GM12878 (cell line): ENCODE results near the gene KBTBD8. TPM values are rescaled to one million over a fixed set of nuclear protein-coding genes. Genes with fewer than 3 reads are reported as not detected.

Experiments used
- ATAC-seq: fragments of 200-7000 bp; cut with Tn5 transposase; 3 replicates; pipeline ENCODE4 v1.9.1; 2020; ENCODE audit warnings: mild to moderate bottlenecking, moderate library complexity
- Bru-seq: library from RNA; stranded (reverse); fragments of 400-500 nt; gene quantifications from one replicate; lab custom pipeline; 2021; lab: Mats Ljungman, UMichigan
- BruChase-seq, 2 experiments: library from RNA; stranded (reverse); fragments of 400-500 nt; gene quantifications; one replicate each; lab custom pipeline; 2021; lab: Mats Ljungman, UMichigan
- BruUV-seq: library from RNA; stranded (reverse); fragments of 400-500 nt; replicated peaks from 2 replicates; lab custom pipeline; 2021; lab: Mats Ljungman, UMichigan
- CTCF ChIA-PET: fragments of 300-600 bp; sonication (Branson Sonifier 250); formaldehyde crosslinking; extraction: SDS; loops from one replicate; lab custom pipeline; 2021; ENCODE audit warnings: inconsistent platforms; lab: Yijun Ruan, JAX
- POLR2A ChIA-PET: fragments of 350-600 bp; formaldehyde crosslinking; extraction: SDS; loops from one replicate; lab custom pipeline; 2021; ENCODE audit warnings: inconsistent platforms; lab: Charles Lee
- RAD21 ChIA-PET: fragments of 300-600 bp; sonication (Branson Sonifier 250); formaldehyde crosslinking; loops from one replicate; lab custom pipeline; 2023; ENCODE audit warnings: antibody characterized with exemption; ENCODE audit not compliant: unreplicated experiment; lab: Charles Lee
- SMC1A ChIA-PET: fragments of 300-600 bp; sonication (Branson Sonifier 250); formaldehyde crosslinking; loops from one replicate; lab custom pipeline; 2023; ENCODE audit not compliant: unreplicated experiment, uncharacterized antibody; lab: Charles Lee
- DNase-seq: peaks from one replicate; pipeline ENCODE4 v3.0.0-alpha.2; 2011; ENCODE audit warnings: low read depth, low spot score
- FAIRE-seq: peaks from 3 replicates; lab custom pipeline; 2011; peaks lifted over from hg19 to GRCh38; lab: Jason Lieb, UNC
- H2AFZ ChIP-seq: 2 replicates; pipeline ENCODE4 v1.6.0; 2011; ENCODE audit warnings: low read depth, low read length, control low read depth; ENCODE audit not compliant: control insufficient read depth
- H3K27ac ChIP-seq: 2 replicates; pipeline ENCODE4 v1.5.1; 2011; ENCODE audit warnings: control low read depth; ENCODE audit not compliant: control insufficient read depth, insufficient read depth
- H3K27me3 ChIP-seq, 2 experiments: replicated peaks in 1 of 2; 2 replicates each; pipeline versions ENCODE4 v1.6.0 to v1.6.1; 2011; ENCODE audit warnings: low read length in 1 of 2; ENCODE audit not compliant: control insufficient read depth in 2 of 2, insufficient read depth in 2 of 2
- H3K36me3 ChIP-seq, 2 experiments: 2 replicates each; pipeline ENCODE4 v1.5.1; 2011; ENCODE audit warnings: low read length in 1 of 2; ENCODE audit not compliant: control insufficient read depth in 2 of 2, insufficient read depth in 2 of 2
- H3K4me1 ChIP-seq: 2 replicates; pipeline ENCODE4 v1.6.1; 2011; ENCODE audit warnings: mild to moderate bottlenecking, low read length, moderate library complexity, mixed read lengths; ENCODE audit not compliant: control insufficient read depth, insufficient read depth
- H3K4me2 ChIP-seq: 2 replicates; pipeline ENCODE4 v1.6.0; 2011; ENCODE audit warnings: control low read depth; ENCODE audit not compliant: control insufficient read depth, insufficient read depth
- H3K4me3 ChIP-seq: fragments of 200-600 bp; sonication (generic); 2 replicates; pipeline ENCODE4 v1.5.1; 2016
- H3K79me2 ChIP-seq: 2 replicates; pipeline ENCODE4 v1.6.0; 2011; ENCODE audit warnings: low read length; ENCODE audit not compliant: control insufficient read depth, insufficient read depth
- H3K9ac ChIP-seq: 2 replicates; pipeline ENCODE4 v1.8.0; 2011; ENCODE audit warnings: low read length, control low read depth, mixed read lengths; ENCODE audit not compliant: control insufficient read depth, insufficient read depth
- H3K9me3 ChIP-seq: replicated peaks from 3 replicates; pipeline ENCODE4 v1.5.1; 2011; ENCODE audit warnings: mild to moderate bottlenecking, low read length; ENCODE audit not compliant: control insufficient read depth, insufficient read depth
- H4K20me1 ChIP-seq: 2 replicates; pipeline ENCODE4 v1.6.0; 2011; ENCODE audit not compliant: control insufficient read depth, insufficient read depth
- CBX3 ChIP-seq: fragments of 200-600 bp; sonication (generic); IDR thresholded peaks from 2 replicates; pipeline ENCODE4 v1.6.1; 2016; ENCODE audit warnings: low read depth, borderline replicate concordance
- EZH2 ChIP-seq: IDR thresholded peaks from 2 replicates; pipeline ENCODE4 v1.6.1; 2012; ENCODE audit warnings: low read depth, mild to moderate bottlenecking, control low read depth, inconsistent platforms, low read length, borderline replicate concordance; ENCODE audit not compliant: control insufficient read depth
- IKZF2 ChIP-seq, 2 experiments: fragments of 450-650 bp; IDR thresholded peaks; 2 replicates each; pipeline ENCODE4 v1.6.1; 2017; ENCODE audit warnings: mild to moderate bottlenecking in 2 of 2, moderate library complexity in 2 of 2
- IRF5 ChIP-seq: fragments of 450-650 bp; IDR thresholded peaks from 2 replicates; pipeline ENCODE4 v1.6.1; 2017; ENCODE audit warnings: borderline replicate concordance
- NKRF ChIP-seq: fragments of 450-650 bp; conservative IDR thresholded peaks from 2 replicates; pipeline ENCODE4 v1.6.1; 2017; ENCODE audit warnings: mild to moderate bottlenecking, moderate library complexity
- RAD51 ChIP-seq: fragments of 450-650 bp; IDR thresholded peaks from 2 replicates; pipeline ENCODE4 v1.6.1; 2016; ENCODE audit warnings: moderate library complexity, mild to moderate bottlenecking, inconsistent platforms
- SIX5 ChIP-seq: IDR thresholded peaks from 2 replicates; pipeline ENCODE4 v1.6.1; 2011; ENCODE audit warnings: mild to moderate bottlenecking, low read depth, low read length, moderate library complexity; ENCODE audit not compliant: severe bottlenecking
- SP1 ChIP-seq: IDR thresholded peaks from one replicate; pipeline ENCODE4 v1.6.1; 2011; ENCODE audit warnings: low read depth, low read length
- SRF ChIP-seq, 2 experiments: IDR thresholded peaks; 2 replicates each; pipeline ENCODE4 v1.6.1; 2011; ENCODE audit warnings: low read depth in 2 of 2, low read length in 2 of 2, mild to moderate bottlenecking in 1 of 2, moderate library complexity in 1 of 2
- ZBED1 ChIP-seq: IDR thresholded peaks from 2 replicates; pipeline ENCODE4 v1.6.1; 2016; ENCODE audit warnings: borderline replicate concordance
- WGBS: methylation state at CpG from one replicate; pipeline ENCODE4 v1.1.6; 2016; ENCODE audit warnings: low lambda C conversion rate; ENCODE audit not compliant: insufficient replicate concordance, insufficient coverage; ENCODE audit errors: missing lambda C conversion rate; 5-methylcytosine and 5-hydroxymethylcytosine counted together
- in situ Hi-C: fragments of 300-500 bp; cut with MboI; formaldehyde crosslinking; loops from 9 replicates; pipeline ENCODE4 v1.14.3; 2018; ENCODE audit warnings: mixed read lengths
- intact Hi-C: fragments of 100-400 bp; cut with micrococcal nuclease; formaldehyde crosslinking; loops from one replicate; pipeline ENCODE4 v1.14.2; 2022; ENCODE audit not compliant: unreplicated experiment
- long read RNA-seq, 2 experiments: library from polyadenylated mRNA; unstranded; transcript quantifications; one replicate each; pipeline ENCODE4 v2.0.0, GENCODE V29; 2019 to 2020
- polyA minus RNA-seq, 3 experiments: library from RNA; depleted of rRNA, polyadenylated mRNA; stranded (reverse); fragments of >200 nt; gene quantifications; 2 replicates each; pipeline ENCODE4 v1.2.3, GENCODE V29; 2011
- polyA plus RNA-seq, 11 experiments: library from polyadenylated mRNA; depleted of rRNA in 4 of 11; unstranded in 6 of 11; stranded (reverse) in 5 of 11; fragments of >200 nt; fragmentation: Nextera tagmentation in 4 of 11; fragmentation: Illumina TruSeq in 1 of 11; extraction: Ambion mirVana in 4 of 11; extraction: Trizol in 1 of 11; gene quantifications; 1 replicate in 1 of 11; 2 replicates in 10 of 11; pipeline versions ENCODE4 v1.2.1 to v1.2.3, GENCODE V29; 2011 to 2016; ENCODE audit warnings: inconsistent platforms in 2 of 11, missing spikeins in 2 of 11, low read depth in 1 of 11
- total RNA-seq, 4 experiments: library from RNA; depleted of rRNA in 3 of 4; stranded (reverse); fragments of >200 nt in 3 of 4; fragmentation: Illumina TruSeq in 1 of 4; extraction: Trizol in 1 of 4; gene quantifications; 2 replicates each; pipeline versions ENCODE4 v1.2.1 to v1.2.3, GENCODE V29; 2013 to 2021

Gene KBTBD8
- total RNA-seq (2013; cell fraction: nucleolus; rRNA removed) = 9.7 and 10.0 TPM in 2 replicates
- 33.2 and 38.5 TPM in 2 replicates for total RNA-seq (2014; rRNA removed)
- 35.7 and 35.8 TPM in 2 replicates for total RNA-seq (2014; rRNA removed; fragmentation: Illumina TruSeq; extraction: Trizol)
- total RNA-seq (2021) = 27.6 and 28.8 TPM in 2 replicates
- 16.2 TPM for polyA plus RNA-seq (2011; ENCODE audit: low read depth)
- polyA plus RNA-seq (2011; rRNA removed) = 44.4 and 54.1 TPM in 2 replicates
- 13.8 and 16.4 TPM in 2 replicates for polyA plus RNA-seq (2011; cell fraction: cytosol; rRNA removed)
- polyA plus RNA-seq (2011; cell fraction: nucleus; rRNA removed) = 11.6 and 14.3 TPM in 2 replicates
- 10.7 and 19.6 TPM in 2 replicates for polyA plus RNA-seq (2012)
- polyA plus RNA-seq (2014; fragmentation: Illumina TruSeq; extraction: Trizol) = 24.4 and 34.5 TPM in 2 replicates
- polyA plus RNA-seq (2014; fragmentation: Nextera tagmentation; extraction: Ambion mirVana) = 1 to 10 TPM; 8.5 to 9.2 TPM
- 13.6 and 14.3 TPM in 2 replicates for polyA plus RNA-seq (2014; rRNA removed)
- 10 to 100 TPM; 11.9 to 13.5 TPM for polyA plus RNA-seq (2016; fragmentation: Nextera tagmentation; extraction: Ambion mirVana)
- polyA minus RNA-seq (2011; rRNA and poly(A)+ RNA removed) = 40.0 and 87.9 TPM in 2 replicates
- polyA minus RNA-seq (2011; cell fraction: cytosol; rRNA and poly(A)+ RNA removed) = 26.6 and 32.5 TPM in 2 replicates
- polyA minus RNA-seq (2011; cell fraction: nucleus; rRNA and poly(A)+ RNA removed) = 17.2 and 22.4 TPM in 2 replicates
- Bru-seq, nascent RNA = percentile 82 among the genes with signal in this experiment
- BruChase-seq, experiment 1, labeled RNA remaining after a 6-hour chase = percentile 64 among the genes with signal in this experiment
- percentile 86 among the genes with signal in this experiment for BruChase-seq, experiment 2, labeled RNA remaining after a 2-hour chase
- long read RNA-seq, experiment 1, full-length matches to known transcripts = 2 of 6 reads
- long read RNA-seq, experiment 1, partial matches to known transcripts = 2 of 6 reads
- long read RNA-seq, experiment 1, other reads (novel, unspliced or antisense) = 2 of 6 reads
- long read RNA-seq, experiment 2, full-length matches to known transcripts = 4 of 19 reads
- long read RNA-seq, experiment 2, partial matches to known transcripts = 13 of 19 reads
- long read RNA-seq, experiment 2, other reads (novel, unspliced or antisense) = 2 of 19 reads

- peaks cover 45% of the 10 kb centered on the region for H3K79me2 ChIP-seq
- peak within 1 kb of the TSS; percentile 61 for H3K4me2 ChIP-seq
- intact Hi-C loops = loop anchor here (10.0 kb wide), 1 partner anchor 774 kb away; the partner anchor contains the start of gene SLC25A26
- peak; percentile 95 for FAIRE-seq
- BruUV-seq = TSS peak; percentile 52
- H3K27ac ChIP-seq = peak within 1 kb of the TSS; percentile 74
- H3K9ac ChIP-seq = peak within 1 kb of the TSS; percentile 69
- peak within 1 kb of the TSS; percentile 92 for H3K4me3 ChIP-seq
- ChIA-PET CTCF (interaction anchor here (0.5 to 2.8 kb wide), 10 partner anchors 8 to 608 kb away, joined by 3 to 23 read pairs (median 5); no protein-coding TSS in a partner anchor), RAD21 (interaction anchor here (0.7 to 3.6 kb wide), 9 partner anchors 8 to 125 kb away, joined by 3 to 47 read pairs (median 5); no protein-coding TSS in a partner anchor), SMC1A (interaction anchor here (0.8 to 4.1 kb wide), 9 partner anchors 9 to 55 kb away, joined by 3 to 36 read pairs (median 5); no protein-coding TSS in a partner anchor), POLR2A (interaction anchor here (0.5 to 2.2 kb wide), 11 partner anchors 8 to 1905 kb away, joined by 3 to 10 read pairs (median 4); no protein-coding TSS in a partner anchor)
- no peaks in the 10 kb centered on the region for H4K20me1 ChIP-seq
- H3K36me3 ChIP-seq = peaks cover 0 to 5% of the 10 kb centered on the region in 2 experiments; a peak in 2 of 4 replicates
- under 1% methylated on average over 46 of the region's 75 CpGs for WGBS
- no peaks in the 10 kb centered on the region for H3K9me3 ChIP-seq
- in situ Hi-C loops = loop anchor here (25.0 kb wide), 1 partner anchor 789 kb away; no protein-coding TSS in a partner anchor
- peak within 1 kb of the TSS; percentile 94 for H2AFZ ChIP-seq
- no peaks in the 10 kb centered on the region for H3K27me3 ChIP-seq
- peaks cover 8% of the 10 kb centered on the region; the same call in 1 of the 2 replicates for H3K4me1 ChIP-seq
- peak; percentile 96 for DNase-seq
- ATAC-seq = peak; percentile 93
- TF ChIP-seq IRF5 = no peak
- TF ChIP-seq SIX5 = peak; percentile 90
- TF ChIP-seq RAD51 = peak; percentile 74
- TF ChIP-seq CBX3 = no peak
- 0 out of 2 replicates have a peak, but pooled peaks have one; percentile 48 for TF ChIP-seq NKRF
- TF ChIP-seq ZBED1 = no peak
- TF ChIP-seq IKZF2 (IDR thresholded peaks at IDR 0.05) = 0 out of 4 replicates have a peak, but pooled peaks have one; percentile 6 to 32
- TF ChIP-seq EZH2 = no peak
- no peak for TF ChIP-seq SRF (IDR thresholded peaks at IDR 0.05; ENCODE audit: low read depth in 2 of 2, low read length in 2 of 2)
- peak; percentile 85 for TF ChIP-seq SP1
Measured at GRCh38 chr3:66998113-66998903, at the start of gene KBTBD8. TSS of gene KBTBD8 (plus strand) at chr3:66998307. CDS start at chr3:66998356, 49 bp downstream.
